BE2C (cell line): ENCODE measurements around the gene RFT1.
A peak's percentile ranks its signal among the peaks of the same experiment; 100 is the strongest.

Experiments
- DNase-seq: peaks from one replicate; pipeline ENCODE4 v3.0.0-alpha.2; 2020
- H3K27me3 ChIP-seq: fragments of 250-450 bp; sonication (Bioruptor Pico); 2 replicates; pipeline ENCODE4 v1.5.1; 2020; ENCODE audit warnings: mild to moderate bottlenecking
- H3K36me3 ChIP-seq: fragments of 250-450 bp; sonication (Bioruptor Pico); 2 replicates; pipeline ENCODE4 v1.5.1; 2020; ENCODE audit warnings: mild to moderate bottlenecking
- H3K4me1 ChIP-seq: fragments of 250-450 bp; sonication (Bioruptor Pico); 2 replicates; pipeline ENCODE4 v1.5.1; 2020
- H3K4me3 ChIP-seq: 2 replicates; pipeline ENCODE4 v1.5.1; 2011; ENCODE audit warnings: low read depth, low read length
- H3K9me3 ChIP-seq: fragments of 250-450 bp; sonication (Bioruptor Pico); 2 replicates; pipeline ENCODE4 v1.5.1; 2020
- CTCF ChIP-seq: IDR thresholded peaks from 2 replicates; pipeline ENCODE4 v1.5.1; 2012; ENCODE audit warnings: mild to moderate bottlenecking, low read depth, low read length

RFT1 gene

GRCh38 chr3:53114011-53114400, 16.2 kb downstream of the RFT1 start:
- Histone ChIP-seq H3K4me3 (no peak overlapping the region), H3K27me3 (no peaks in the 10 kb centered on the region), H3K9me3 (no peaks in the 10 kb centered on the region), H3K36me3 (no peaks in the 10 kb centered on the region), H3K4me1 (no peaks in the 10 kb centered on the region)
- DNase-seq, result peak; percentile 72
- TF ChIP-seq CTCF, result peak; percentile 79

- no peaks in the 10 kb centered on the region for H3K27me3 ChIP-seq
- H3K9me3 ChIP-seq, result no peaks in the 10 kb centered on the region
- no peak for DNase-seq
- no peak for TF ChIP-seq CTCF
- H3K36me3 ChIP-seq, result no peaks in the 10 kb centered on the region
- H3K4me3 ChIP-seq, result no peak overlapping the region
- no peaks in the 10 kb centered on the region for H3K4me1 ChIP-seq
Observed at GRCh38 chr3:53113293-53114010, 16.8 kb downstream of the RFT1 start.

- no peak for TF ChIP-seq CTCF
- Histone ChIP-seq H3K9me3 (no peaks in the 10 kb centered on the region), H3K4me3 (no peak overlapping the region), H3K27me3 (no peaks in the 10 kb centered on the region), H3K4me1 (no peaks in the 10 kb centered on the region), H3K36me3 (no peaks in the 10 kb centered on the region)
- no peak for DNase-seq
Observed at GRCh38 chr3:53111822-53112221, 18.4 kb downstream of the RFT1 start.

- TF ChIP-seq CTCF, result peak; percentile 51
- no peaks in the 10 kb centered on the region for H3K36me3 ChIP-seq
- H3K9me3 ChIP-seq, result no peaks in the 10 kb centered on the region
- no peak overlapping the region for H3K4me3 ChIP-seq
- peak; percentile 29 for DNase-seq
- no peaks in the 10 kb centered on the region for H3K4me1 ChIP-seq
- H3K27me3 ChIP-seq, result no peaks in the 10 kb centered on the region
Observed at GRCh38 chr3:53109891-53110771, 20.1 kb downstream of the RFT1 start.

GRCh38 chr3:53109190-53109589, 21.0 kb downstream of the RFT1 start:
- no peak overlapping the region for H3K4me3 ChIP-seq
- no peaks in the 10 kb centered on the region for H3K36me3 ChIP-seq
- DNase-seq, result no peak
- no peaks in the 10 kb centered on the region for H3K4me1 ChIP-seq
- no peak for TF ChIP-seq CTCF
- H3K9me3 ChIP-seq, result no peaks in the 10 kb centered on the region
- H3K27me3 ChIP-seq, result no peaks in the 10 kb centered on the region

GRCh38 chr3:53104762-53105161, 25.5 kb downstream of the RFT1 start:
- no peak for DNase-seq
- Histone ChIP-seq H3K36me3 (no peaks in the 10 kb centered on the region), H3K4me1 (no peaks in the 10 kb centered on the region), H3K27me3 (no peaks in the 10 kb centered on the region), H3K9me3 (no peaks in the 10 kb centered on the region), H3K4me3 (no peak overlapping the region)
- TF ChIP-seq CTCF, result no peak
